Trophoblast cell (in vitro differentiated cells and primary cell): ENCODE results near the gene TMEM45B.
"Not testable (repeated sequence)": the region's sequence is repeated elsewhere in the genome, so short reads cannot be mapped to it uniquely, and the experiment has no call there.

Experiments used
- DNase-seq, 2 donors: peaks; one replicate each; pipeline ENCODE4 v3.0.0-alpha.2; 2016
- H2AFZ ChIP-seq: 2 replicates; pipeline ENCODE4 v1.6.1; 2013; ENCODE audit warnings: low read length, moderate library complexity, mild to moderate bottlenecking; ENCODE audit not compliant: insufficient read depth, poor library complexity
- H2AK5ac ChIP-seq: 2 replicates; pipeline ENCODE4 v1.6.1; 2013; ENCODE audit warnings: mild to moderate bottlenecking, low read length
- H2BK120ac ChIP-seq: 2 replicates; pipeline ENCODE4 v1.6.1; 2013; ENCODE audit warnings: low read length, mild to moderate bottlenecking, moderate library complexity; ENCODE audit not compliant: insufficient read depth, poor library complexity
- H2BK12ac ChIP-seq: 2 replicates; pipeline ENCODE4 v1.6.1; 2013; ENCODE audit warnings: mild to moderate bottlenecking, low read length, moderate library complexity
- H2BK5ac ChIP-seq: 2 replicates; pipeline ENCODE4 v1.6.1; 2013; ENCODE audit warnings: low read length, low read depth, moderate library complexity, mild to moderate bottlenecking; ENCODE audit not compliant: poor library complexity
- H3K14ac ChIP-seq: 2 replicates; pipeline ENCODE4 v1.6.1; 2013; ENCODE audit warnings: mild to moderate bottlenecking, low read length
- H3K18ac ChIP-seq: 2 replicates; pipeline ENCODE4 v1.6.1; 2013; ENCODE audit warnings: mild to moderate bottlenecking, low read length
- H3K23ac ChIP-seq: 2 replicates; pipeline ENCODE4 v1.6.1; 2013; ENCODE audit warnings: low read length
- H3K27ac ChIP-seq: 2 replicates; pipeline ENCODE4 v1.5.1; 2013; ENCODE audit warnings: low read depth, mild to moderate bottlenecking, inconsistent platforms, low read length, moderate library complexity
- H3K27me3 ChIP-seq: 2 replicates; pipeline ENCODE4 v1.6.1; 2013; ENCODE audit warnings: inconsistent platforms, mild to moderate bottlenecking, low read length, moderate library complexity; ENCODE audit not compliant: insufficient read depth
- H3K36me3 ChIP-seq, 2 experiments: 1 replicate in 1 of 2; 2 replicates in 1 of 2; pipeline ENCODE4 v1.6.1; 2013; ENCODE audit warnings: low read length in 2 of 2, mild to moderate bottlenecking in 2 of 2, moderate library complexity in 1 of 2; ENCODE audit not compliant: insufficient read depth in 2 of 2, control insufficient read depth in 1 of 2
- H3K4ac ChIP-seq: 2 replicates; pipeline ENCODE4 v1.6.1; 2013; ENCODE audit warnings: low read depth, mild to moderate bottlenecking, low read length, moderate library complexity
- H3K4me1 ChIP-seq, 2 experiments: 1 replicate in 1 of 2; 2 replicates in 1 of 2; pipeline ENCODE4 v1.6.1; 2013; ENCODE audit warnings: low read length in 2 of 2, mild to moderate bottlenecking in 2 of 2, moderate library complexity in 1 of 2; ENCODE audit not compliant: insufficient read depth in 2 of 2, control insufficient read depth in 1 of 2
- H3K4me2 ChIP-seq: 2 replicates; pipeline ENCODE4 v1.6.1; 2013; ENCODE audit warnings: inconsistent platforms, mild to moderate bottlenecking, low read length, moderate library complexity
- H3K4me3 ChIP-seq: 2 replicates; pipeline ENCODE4 v1.5.1; 2013; ENCODE audit warnings: mild to moderate bottlenecking, low read depth, low read length, inconsistent platforms
- H3K79me1 ChIP-seq: one replicate; pipeline ENCODE4 v1.6.1; 2013; ENCODE audit warnings: low read length
- H3K79me2 ChIP-seq: 2 replicates; pipeline ENCODE4 v1.6.1; 2013; ENCODE audit warnings: low read length, mild to moderate bottlenecking; ENCODE audit not compliant: control insufficient read depth, insufficient read depth, poor library complexity
- H3K9ac ChIP-seq: 2 replicates; pipeline ENCODE4 v1.6.1; 2013; ENCODE audit warnings: mild to moderate bottlenecking, low read length
- H3K9me3 ChIP-seq: 2 replicates; pipeline ENCODE4 v1.6.1; 2013; ENCODE audit warnings: low read depth, mild to moderate bottlenecking, control low read depth, inconsistent platforms, low read length; ENCODE audit not compliant: insufficient read depth
- H4K12ac ChIP-seq: 2 replicates; pipeline ENCODE4 v1.6.1; 2013; ENCODE audit warnings: low read depth, mild to moderate bottlenecking, low read length, moderate library complexity
- H4K8ac ChIP-seq: 2 replicates; pipeline ENCODE4 v1.6.1; 2013; ENCODE audit warnings: low read depth, mild to moderate bottlenecking, low read length, moderate library complexity
- H4K91ac ChIP-seq: one replicate; pipeline ENCODE4 v1.6.1; 2013; ENCODE audit warnings: low read depth, mild to moderate bottlenecking, low read length, moderate library complexity
- WGBS: extraction: QIAGEN DNeasy Blood & Tissue Kit; methylation state at CpG from one replicate; pipeline ENCODE4 v1.1.7; 2013; ENCODE audit warnings: missing lambda C conversion rate; ENCODE audit not compliant: insufficient read length, insufficient coverage; ENCODE audit errors: extremely low coverage; 5-methylcytosine and 5-hydroxymethylcytosine counted together

TMEM45B gene

DNA sequence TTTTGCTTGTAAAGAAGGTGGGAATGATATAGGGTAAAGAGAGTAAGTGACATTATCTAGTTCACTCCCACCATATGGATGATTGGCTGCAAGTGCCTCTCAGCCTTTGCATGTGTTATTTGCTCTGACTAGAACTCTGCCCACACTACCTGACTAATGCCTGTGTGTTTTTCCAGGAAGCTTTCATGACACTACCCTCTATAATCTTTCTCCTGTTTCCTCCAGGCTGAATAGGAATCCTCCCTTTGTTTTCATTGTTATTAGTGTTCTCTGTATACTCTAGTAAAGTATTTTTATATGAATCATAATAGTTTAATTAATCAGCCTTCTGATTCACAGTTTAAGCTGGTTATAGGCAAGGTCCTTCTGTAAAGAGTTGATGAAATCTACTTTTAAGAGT is 13.8 kb downstream of the TMEM45B start:
- H3K18ac ChIP-seq, H2BK120ac ChIP-seq, H3K27me3 ChIP-seq, H3K9me3 ChIP-seq, H4K12ac ChIP-seq, H2AFZ ChIP-seq, H3K4me1 ChIP-seq, H3K14ac ChIP-seq, H4K91ac ChIP-seq, H2AK5ac ChIP-seq, DNase-seq, H3K79me1 ChIP-seq, H3K4ac ChIP-seq, H3K27ac ChIP-seq, H3K23ac ChIP-seq, H3K36me3 ChIP-seq, H3K4me2 ChIP-seq, H3K9ac ChIP-seq, H2BK5ac ChIP-seq, H3K79me2 ChIP-seq, H2BK12ac ChIP-seq, H4K8ac ChIP-seq, H3K4me3 ChIP-seq: not testable (repeated sequence)

DNA sequence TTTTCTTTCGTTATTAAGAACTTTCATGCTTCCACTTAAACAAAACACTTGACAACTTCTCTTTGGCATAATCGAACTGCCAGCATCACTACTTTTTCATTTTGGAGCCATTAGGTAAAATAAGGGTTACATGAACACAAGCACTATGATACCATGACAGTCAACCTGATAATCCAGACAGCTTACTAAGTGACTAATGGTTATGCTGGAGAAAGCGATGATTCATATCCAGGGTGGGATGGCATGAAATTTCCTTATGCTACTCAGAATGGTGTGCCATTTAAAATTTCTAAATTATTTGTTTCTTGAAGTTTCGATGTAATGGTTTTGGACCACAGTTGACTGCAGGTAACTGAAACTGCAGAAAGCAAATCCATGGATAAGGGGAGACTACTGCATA is 15.6 kb downstream of the TMEM45B start:
- H3K27ac ChIP-seq, H3K4me2 ChIP-seq, H3K23ac ChIP-seq, H3K9ac ChIP-seq, H3K4ac ChIP-seq, H3K4me3 ChIP-seq, H3K27me3 ChIP-seq, H3K9me3 ChIP-seq, H3K18ac ChIP-seq, H3K79me1 ChIP-seq, H3K4me1 ChIP-seq, H2AFZ ChIP-seq, H3K14ac ChIP-seq, H3K36me3 ChIP-seq, H2BK5ac ChIP-seq, H4K91ac ChIP-seq, H4K8ac ChIP-seq, DNase-seq, H2AK5ac ChIP-seq, H3K79me2 ChIP-seq, H2BK12ac ChIP-seq, H2BK120ac ChIP-seq, H4K12ac ChIP-seq: not testable (repeated sequence)
- WGBS, result no CpG with 5 or more reads among the region's 4 CpGs

- H3K23ac ChIP-seq, H3K4me1 ChIP-seq, H2AK5ac ChIP-seq, H3K4ac ChIP-seq, H3K4me3 ChIP-seq, H3K4me2 ChIP-seq, H3K79me1 ChIP-seq, H2BK5ac ChIP-seq, H4K91ac ChIP-seq, H4K8ac ChIP-seq, H3K79me2 ChIP-seq, DNase-seq, H3K9ac ChIP-seq, H3K14ac ChIP-seq, H2BK12ac ChIP-seq, H2AFZ ChIP-seq, H3K27me3 ChIP-seq, H3K9me3 ChIP-seq, H3K36me3 ChIP-seq, H3K27ac ChIP-seq, H2BK120ac ChIP-seq, H3K18ac ChIP-seq, H4K12ac ChIP-seq: not testable (repeated sequence)
- no CpG with 5 or more reads among the region's 6 CpGs for WGBS
These were observed 17.6 kb downstream of the TMEM45B start for GRCh38 chr11:129833260-129833659.

GRCh38 chr11:129836423-129836891 is 20.8 kb downstream of the TMEM45B start:
- not testable (repeated sequence) for H4K8ac ChIP-seq, H3K4me1 ChIP-seq, H3K4me3 ChIP-seq, H3K23ac ChIP-seq, H3K18ac ChIP-seq, H3K4me2 ChIP-seq, H3K79me1 ChIP-seq, H3K27ac ChIP-seq, H3K9me3 ChIP-seq, H2BK12ac ChIP-seq, H2BK5ac ChIP-seq, H4K12ac ChIP-seq, H3K79me2 ChIP-seq, H3K4ac ChIP-seq, H2AFZ ChIP-seq, H3K36me3 ChIP-seq, H3K27me3 ChIP-seq, H3K14ac ChIP-seq, H4K91ac ChIP-seq, H2BK120ac ChIP-seq, H3K9ac ChIP-seq, H2AK5ac ChIP-seq
- WGBS, result no CpG with 5 or more reads among the region's 1 CpG
- peak in 1 of 2 donors; percentile 71 for DNase-seq
